Keratinocyte (primary cell): Measurements from ENCODE around the gene RBM42.

Experiments used
- EZH2 ChIP-seq: IDR thresholded peaks from one replicate; pipeline ENCODE4 v1.6.1; 2012; ENCODE audit warnings: inconsistent platforms, mild to moderate bottlenecking, low read length, moderate library complexity
- TF ChIP-seq, protein P1 (sequence below), 3 experiments: IDR thresholded peaks in 1 of 3; conservative IDR thresholded peaks in 1 of 3; optimal IDR thresholded peaks in 1 of 3; 2 replicates in 2 of 3; 3 replicates in 1 of 3; pipeline versions ENCODE3 to v1.5.1; 2011; ENCODE audit warnings: low read length in 3 of 3, mild to moderate bottlenecking in 3 of 3, moderate library complexity in 2 of 3, control low read depth in 1 of 3, inconsistent platforms in 1 of 3; ENCODE audit not compliant: insufficient read depth in 2 of 3; ENCODE audit errors: extremely low read depth in 1 of 3

GRCh38 chr19:35592226-35592625, 36.6 kb upstream of the RBM42 start:
- TF ChIP-seq, protein P1, sequence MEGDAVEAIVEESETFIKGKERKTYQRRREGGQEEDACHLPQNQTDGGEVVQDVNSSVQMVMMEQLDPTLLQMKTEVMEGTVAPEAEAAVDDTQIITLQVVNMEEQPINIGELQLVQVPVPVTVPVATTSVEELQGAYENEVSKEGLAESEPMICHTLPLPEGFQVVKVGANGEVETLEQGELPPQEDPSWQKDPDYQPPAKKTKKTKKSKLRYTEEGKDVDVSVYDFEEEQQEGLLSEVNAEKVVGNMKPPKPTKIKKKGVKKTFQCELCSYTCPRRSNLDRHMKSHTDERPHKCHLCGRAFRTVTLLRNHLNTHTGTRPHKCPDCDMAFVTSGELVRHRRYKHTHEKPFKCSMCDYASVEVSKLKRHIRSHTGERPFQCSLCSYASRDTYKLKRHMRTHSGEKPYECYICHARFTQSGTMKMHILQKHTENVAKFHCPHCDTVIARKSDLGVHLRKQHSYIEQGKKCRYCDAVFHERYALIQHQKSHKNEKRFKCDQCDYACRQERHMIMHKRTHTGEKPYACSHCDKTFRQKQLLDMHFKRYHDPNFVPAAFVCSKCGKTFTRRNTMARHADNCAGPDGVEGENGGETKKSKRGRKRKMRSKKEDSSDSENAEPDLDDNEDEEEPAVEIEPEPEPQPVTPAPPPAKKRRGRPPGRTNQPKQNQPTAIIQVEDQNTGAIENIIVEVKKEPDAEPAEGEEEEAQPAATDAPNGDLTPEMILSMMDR (optimal IDR thresholded peaks at IDR 0.05 in 1 of 3, IDR thresholded peaks at IDR 0.05 in 1 of 3, conservative IDR thresholded peaks at IDR 0.05 in 1 of 3; ENCODE audit: extremely low read depth in 1 of 3, insufficient read depth in 2 of 3, low read length in 3 of 3): peak; percentile 63 to 78 (median 72)
- TF ChIP-seq EZH2: no peak
